K562 (cell line): ENCODE data around the gene MAPK13. TPM values are rescaled to one million over a fixed set of nuclear protein-coding genes. Genes with fewer than 3 reads are reported as not detected.
A peak's percentile ranks its signal among the peaks of the same experiment; 100 is the strongest.

Experiments
- AFF4 ChIP-seq: sonication (generic); formaldehyde crosslinking; IDR thresholded peaks from 2 replicates; pipeline ENCODE4 v1.8.0; 2023; ENCODE audit warnings: mild to moderate bottlenecking, missing genetic modification reagents
- ARID2 ChIP-seq: fragments of 450-650 bp; IDR thresholded peaks from 2 replicates; pipeline ENCODE4 v1.6.1; 2017; ENCODE audit warnings: antibody characterized with exemption, mild to moderate bottlenecking
- BRD9 ChIP-seq: fragments of 450-650 bp; IDR thresholded peaks from 2 replicates; pipeline ENCODE4 v1.6.1; 2018; ENCODE audit warnings: low read depth; ENCODE audit not compliant: partially characterized antibody
- CSDE1 ChIP-seq, 2 experiments: fragments of 450-650 bp; IDR thresholded peaks; 2 replicates each; pipeline ENCODE4 v1.6.1; 2016; ENCODE audit warnings: mild to moderate bottlenecking in 1 of 2
- DIDO1 ChIP-seq: fragments of 450-650 bp; IDR thresholded peaks from 2 replicates; pipeline ENCODE4 v1.6.1; 2016; ENCODE audit warnings: low read depth, missing biosample characterization, missing genetic modification characterization
- GABPB2 ChIP-seq: fragments of 250-450 bp; sonication (Bioruptor Pico); conservative IDR thresholded peaks from 2 replicates; pipeline ENCODE4 v1.5.1; 2021; ENCODE audit warnings: mild to moderate bottlenecking
- HDAC1 ChIP-seq, 2 experiments: fragments of 450-650 bp; IDR thresholded peaks; 2 replicates each; pipeline ENCODE4 v1.6.1; 2016 to 2017; ENCODE audit warnings: inconsistent platforms in 1 of 2, mild to moderate bottlenecking in 1 of 2, moderate library complexity in 1 of 2
- HNRNPH1 ChIP-seq: fragments of 200-400 bp; formaldehyde crosslinking; optimal IDR thresholded peaks from 2 replicates; pipeline ENCODE3; 2017; ENCODE audit warnings: low read depth, mild to moderate bottlenecking, low read length, moderate library complexity
- KHSRP ChIP-seq: fragments of 450-650 bp; IDR thresholded peaks from 2 replicates; pipeline ENCODE4 v1.6.1; 2017
- MIER1 ChIP-seq: fragments of 450-650 bp; IDR thresholded peaks from 2 replicates; pipeline ENCODE4 v1.6.1; 2016; ENCODE audit warnings: antibody characterized with exemption, mild to moderate bottlenecking, low read depth
- NEUROD1 ChIP-seq: fragments of 150-350 bp; IDR thresholded peaks from 2 replicates; pipeline ENCODE4 v1.6.1; 2014; ENCODE audit warnings: borderline replicate concordance, low read length, low read depth; ENCODE audit not compliant: partially characterized antibody
- NFATC3 ChIP-seq: fragments of 450-650 bp; IDR thresholded peaks from 2 replicates; pipeline ENCODE4 v1.6.1; 2017; ENCODE audit warnings: mild to moderate bottlenecking
- PHF8 ChIP-seq: fragments of 200-600 bp; sonication (generic); IDR thresholded peaks from 2 replicates; pipeline ENCODE4 v1.6.1; 2012; ENCODE audit warnings: mixed run types, mild to moderate bottlenecking, inconsistent platforms, low read length, moderate library complexity, borderline replicate concordance
- POLR3A ChIP-seq: IDR thresholded peaks from 2 replicates; pipeline ENCODE4 v1.6.1; 2011; ENCODE audit warnings: borderline replicate concordance, mild to moderate bottlenecking, moderate library complexity; ENCODE audit not compliant: insufficient read length, insufficient read depth; ENCODE audit errors: extremely low read depth
- RAD51 ChIP-seq: fragments of 450-650 bp; IDR thresholded peaks from 2 replicates; pipeline ENCODE4 v1.7.1; 2016; ENCODE audit warnings: low read depth, mild to moderate bottlenecking, borderline replicate concordance
- RBM25 ChIP-seq: fragments of 200-400 bp; formaldehyde crosslinking; IDR thresholded peaks from 2 replicates; pipeline ENCODE4 v1.6.1; 2018; ENCODE audit warnings: low read length, low read depth, moderate library complexity; ENCODE audit not compliant: severe bottlenecking
- RFX1 ChIP-seq: fragments of 450-650 bp; IDR thresholded peaks from 2 replicates; pipeline ENCODE4 v1.6.1; 2016; ENCODE audit warnings: mild to moderate bottlenecking, moderate library complexity
- SUPT5H ChIP-seq: fragments of 450-650 bp; IDR thresholded peaks from 2 replicates; pipeline ENCODE4 v1.6.1; 2016
- TEAD2 ChIP-seq: fragments of 450-650 bp; IDR thresholded peaks from 2 replicates; pipeline ENCODE4 v1.6.1; 2016; ENCODE audit warnings: missing genetic modification characterization, control low read depth, missing compliant biosample characterization
- ZEB2 ChIP-seq: fragments of 450-650 bp; IDR thresholded peaks from 2 replicates; pipeline ENCODE4 v1.6.1; 2016
- ZNF639 ChIP-seq, 2 experiments: fragments of 200-800 bp in 1 of 2; sonication (Bioruptor generic) in 1 of 2; sonication (generic) in 1 of 2; formaldehyde crosslinking in 1 of 2; IDR thresholded peaks in 1 of 2; conservative IDR thresholded peaks in 1 of 2; 2 replicates each; pipeline versions ENCODE4 v1.5.0 to v1.6.1; 2016 to 2020; ENCODE audit warnings: missing compliant biosample characterization in 1 of 2, missing genetic modification characterization in 1 of 2, missing genetic modification reagents in 1 of 2
- polyA plus RNA-seq, 8 experiments: library from polyadenylated mRNA; depleted of rRNA in 4 of 8; stranded (reverse) in 5 of 8; unstranded in 3 of 8; fragments of >200 nt; fragmentation: Nextera tagmentation in 2 of 8; fragmentation: Illumina TruSeq in 1 of 8; extraction: Ambion mirVana in 2 of 8; extraction: Trizol in 1 of 8; gene quantifications; 2 replicates each; pipeline versions ENCODE4 v1.2.1 to v1.2.3, GENCODE V29; 2011 to 2014; ENCODE audit warnings: inconsistent platforms in 1 of 8, missing spikeins in 1 of 8
- total RNA-seq, 7 experiments: library from RNA; depleted of rRNA in 6 of 7; stranded (reverse); fragments of >200 nt in 6 of 7; fragmentation: Illumina TruSeq in 2 of 7; extraction: Trizol in 2 of 7; gene quantifications; 2 replicates each; pipeline versions ENCODE4 v1.2.1 to v1.2.3, GENCODE V29; 2011 to 2021; ENCODE audit warnings: low replicate concordance in 1 of 7
- TF ChIP-seq, protein P1 (sequence below): sonication (generic); formaldehyde crosslinking; IDR thresholded peaks from 2 replicates; pipeline ENCODE4 v1.8.1; 2023; ENCODE audit warnings: mild to moderate bottlenecking, missing genetic modification reagents, moderate library complexity

Gene MAPK13
- total and polyA plus RNA-seq, 9 of the 15 experiments (the other 6 are each of a cell fraction or from before 2014, with no cell fraction given), result 0.03 to 2.3 (median 0.48) TPM; not detected in 1

GRCh38 chr6:36127462-36128016 lies 2.8 kb upstream of the MAPK13 start (continued):
- TF ChIP-seq ZNF639 (CRISPR knock-in tag; conservative IDR thresholded peaks at IDR 0.05 in 1 of 2, IDR thresholded peaks at IDR 0.05 in 1 of 2) (peak in 1 of 2 experiments; percentile 38; a peak in 1 of 4 replicates), RAD51 (no peak), HDAC1 (IDR thresholded peaks at IDR 0.05) (peak in 1 of 2 experiments; percentile 68; a peak in 2 of 4 replicates), PHF8 (peak; percentile 20; the same call in 1 of the 2 replicates), AFF4 (no peak), HNRNPH1 (no peak), DIDO1 (tag) (no peak), RBM25 (no peak), CSDE1 (IDR thresholded peaks at IDR 0.05) (no peak), ZEB2 (peak; percentile 68; the same call in 1 of the 2 replicates), GABPB2 (CRISPR knock-in tag) (no peak), NEUROD1 (peak; percentile 63), NFATC3 (no peak), POLR3A (no peak), BRD9 (no peak), ARID2 (no peak), RFX1 (no peak), MIER1 (no peak), KHSRP (no peak), TEAD2 (no peak), SUPT5H (peak; percentile 47; the same call in 1 of the 2 replicates)
- TF ChIP-seq, protein P1, sequence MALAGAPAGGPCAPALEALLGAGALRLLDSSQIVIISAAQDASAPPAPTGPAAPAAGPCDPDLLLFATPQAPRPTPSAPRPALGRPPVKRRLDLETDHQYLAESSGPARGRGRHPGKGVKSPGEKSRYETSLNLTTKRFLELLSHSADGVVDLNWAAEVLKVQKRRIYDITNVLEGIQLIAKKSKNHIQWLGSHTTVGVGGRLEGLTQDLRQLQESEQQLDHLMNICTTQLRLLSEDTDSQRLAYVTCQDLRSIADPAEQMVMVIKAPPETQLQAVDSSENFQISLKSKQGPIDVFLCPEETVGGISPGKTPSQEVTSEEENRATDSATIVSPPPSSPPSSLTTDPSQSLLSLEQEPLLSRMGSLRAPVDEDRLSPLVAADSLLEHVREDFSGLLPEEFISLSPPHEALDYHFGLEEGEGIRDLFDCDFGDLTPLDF (CRISPR knock-in tag), result no peak
